Vagina (tissue), 2 donors: ENCODE results near the gene DHX58.

Source experiments
- POLR2AphosphoS5 ChIP-seq, 2 donors: sonication (generic); formaldehyde crosslinking; IDR thresholded peaks; one replicate each; pipeline ENCODE4 v1.9.0; 2017; ENCODE audit warnings: antibody characterized with exemption in 2 of 2, mild to moderate bottlenecking in 2 of 2, low read depth in 1 of 2; ENCODE audit not compliant: insufficient read depth in 1 of 2
- TF ChIP-seq, protein P1 (sequence below), 3 experiments: fragments of 450-650 bp in 2 of 3; fragments of 200-600 bp in 1 of 3; sonication (generic) in 1 of 3; IDR thresholded peaks; one replicate each; pipeline ENCODE4 v1.5.1; 2017 to 2019; ENCODE audit warnings: antibody characterized with exemption in 3 of 3, mild to moderate bottlenecking in 2 of 3, moderate library complexity in 2 of 3

DNA sequence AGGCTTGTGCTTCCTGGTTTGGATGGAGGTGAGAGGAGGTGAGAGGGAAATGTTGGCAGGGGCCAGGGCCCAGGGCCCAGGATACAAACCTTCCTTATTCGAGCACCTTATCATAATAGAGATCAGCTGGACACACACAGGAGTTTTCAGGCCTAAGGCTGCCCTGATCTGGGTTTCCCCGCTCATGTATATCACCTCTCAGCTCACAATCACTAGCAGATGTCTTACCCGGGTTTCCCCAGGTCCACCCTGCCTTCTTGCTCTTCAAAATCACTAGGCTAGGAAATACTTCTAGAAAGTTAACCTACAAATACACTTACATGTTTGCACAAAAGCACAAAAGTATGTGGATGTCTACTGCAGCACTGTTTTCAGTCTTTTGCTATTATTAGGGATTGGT is 14.3 kb upstream of the DHX58 start:
- TF ChIP-seq, protein P1, sequence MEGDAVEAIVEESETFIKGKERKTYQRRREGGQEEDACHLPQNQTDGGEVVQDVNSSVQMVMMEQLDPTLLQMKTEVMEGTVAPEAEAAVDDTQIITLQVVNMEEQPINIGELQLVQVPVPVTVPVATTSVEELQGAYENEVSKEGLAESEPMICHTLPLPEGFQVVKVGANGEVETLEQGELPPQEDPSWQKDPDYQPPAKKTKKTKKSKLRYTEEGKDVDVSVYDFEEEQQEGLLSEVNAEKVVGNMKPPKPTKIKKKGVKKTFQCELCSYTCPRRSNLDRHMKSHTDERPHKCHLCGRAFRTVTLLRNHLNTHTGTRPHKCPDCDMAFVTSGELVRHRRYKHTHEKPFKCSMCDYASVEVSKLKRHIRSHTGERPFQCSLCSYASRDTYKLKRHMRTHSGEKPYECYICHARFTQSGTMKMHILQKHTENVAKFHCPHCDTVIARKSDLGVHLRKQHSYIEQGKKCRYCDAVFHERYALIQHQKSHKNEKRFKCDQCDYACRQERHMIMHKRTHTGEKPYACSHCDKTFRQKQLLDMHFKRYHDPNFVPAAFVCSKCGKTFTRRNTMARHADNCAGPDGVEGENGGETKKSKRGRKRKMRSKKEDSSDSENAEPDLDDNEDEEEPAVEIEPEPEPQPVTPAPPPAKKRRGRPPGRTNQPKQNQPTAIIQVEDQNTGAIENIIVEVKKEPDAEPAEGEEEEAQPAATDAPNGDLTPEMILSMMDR (IDR thresholded peaks at IDR 0.05), result no peak
- no peak for TF ChIP-seq POLR2AphosphoS5 (IDR thresholded peaks at IDR 0.05; ENCODE audit: insufficient read depth in 1 of 2, low read depth in 1 of 2)
